GM12878 (cell line): Measurements from ENCODE around the gene ACVR1B. TPM values are rescaled to one million over a fixed set of nuclear protein-coding genes. Genes with fewer than 3 reads are reported as not detected.

Experiments
- ATAC-seq: fragments of 200-7000 bp; cut with Tn5 transposase; 3 replicates; pipeline ENCODE4 v1.9.1; 2020; ENCODE audit warnings: mild to moderate bottlenecking, moderate library complexity
- BruUV-seq: library from RNA; stranded (reverse); fragments of 400-500 nt; replicated peaks from 2 replicates; lab custom pipeline; 2021; lab: Mats Ljungman, UMichigan
- CTCF ChIA-PET: fragments of 300-600 bp; sonication (Branson Sonifier 250); formaldehyde crosslinking; extraction: SDS; loops from one replicate; lab custom pipeline; 2021; ENCODE audit warnings: inconsistent platforms; lab: Yijun Ruan, JAX
- POLR2A ChIA-PET: fragments of 350-600 bp; formaldehyde crosslinking; extraction: SDS; loops from one replicate; lab custom pipeline; 2021; ENCODE audit warnings: inconsistent platforms; lab: Charles Lee
- RAD21 ChIA-PET: fragments of 300-600 bp; sonication (Branson Sonifier 250); formaldehyde crosslinking; loops from one replicate; lab custom pipeline; 2023; ENCODE audit warnings: antibody characterized with exemption; ENCODE audit not compliant: unreplicated experiment; lab: Charles Lee
- SMC1A ChIA-PET: fragments of 300-600 bp; sonication (Branson Sonifier 250); formaldehyde crosslinking; loops from one replicate; lab custom pipeline; 2023; ENCODE audit not compliant: unreplicated experiment, uncharacterized antibody; lab: Charles Lee
- DNase-seq: peaks from one replicate; pipeline ENCODE4 v3.0.0-alpha.2; 2011; ENCODE audit warnings: low read depth, low spot score
- FAIRE-seq: peaks from 3 replicates; lab custom pipeline; 2011; peaks lifted over from hg19 to GRCh38; lab: Jason Lieb, UNC
- H2AFZ ChIP-seq: 2 replicates; pipeline ENCODE4 v1.6.0; 2011; ENCODE audit warnings: low read depth, low read length, control low read depth; ENCODE audit not compliant: control insufficient read depth
- H3K27ac ChIP-seq: 2 replicates; pipeline ENCODE4 v1.5.1; 2011; ENCODE audit warnings: control low read depth; ENCODE audit not compliant: control insufficient read depth, insufficient read depth
- H3K27me3 ChIP-seq, 2 experiments: replicated peaks in 1 of 2; 2 replicates each; pipeline versions ENCODE4 v1.6.0 to v1.6.1; 2011; ENCODE audit warnings: low read length in 1 of 2; ENCODE audit not compliant: control insufficient read depth in 2 of 2, insufficient read depth in 2 of 2
- H3K36me3 ChIP-seq, 2 experiments: 2 replicates each; pipeline ENCODE4 v1.5.1; 2011; ENCODE audit warnings: low read length in 1 of 2; ENCODE audit not compliant: control insufficient read depth in 2 of 2, insufficient read depth in 2 of 2
- H3K4me1 ChIP-seq: 2 replicates; pipeline ENCODE4 v1.6.1; 2011; ENCODE audit warnings: mild to moderate bottlenecking, low read length, moderate library complexity, mixed read lengths; ENCODE audit not compliant: control insufficient read depth, insufficient read depth
- H3K4me2 ChIP-seq: 2 replicates; pipeline ENCODE4 v1.6.0; 2011; ENCODE audit warnings: control low read depth; ENCODE audit not compliant: control insufficient read depth, insufficient read depth
- H3K4me3 ChIP-seq: fragments of 200-600 bp; sonication (generic); 2 replicates; pipeline ENCODE4 v1.5.1; 2016
- H3K79me2 ChIP-seq: 2 replicates; pipeline ENCODE4 v1.6.0; 2011; ENCODE audit warnings: low read length; ENCODE audit not compliant: control insufficient read depth, insufficient read depth
- H3K9ac ChIP-seq: 2 replicates; pipeline ENCODE4 v1.8.0; 2011; ENCODE audit warnings: low read length, control low read depth, mixed read lengths; ENCODE audit not compliant: control insufficient read depth, insufficient read depth
- H3K9me3 ChIP-seq: replicated peaks from 3 replicates; pipeline ENCODE4 v1.5.1; 2011; ENCODE audit warnings: mild to moderate bottlenecking, low read length; ENCODE audit not compliant: control insufficient read depth, insufficient read depth
- H4K20me1 ChIP-seq: 2 replicates; pipeline ENCODE4 v1.6.0; 2011; ENCODE audit not compliant: control insufficient read depth, insufficient read depth
- CUX1 ChIP-seq: IDR thresholded peaks from 2 replicates; pipeline ENCODE4 v1.6.1; 2012; ENCODE audit warnings: improper control_type of control experiment, low read depth, low read length; ENCODE audit not compliant: insufficient replicate concordance
- PAX5 ChIP-seq: IDR thresholded peaks from 2 replicates; pipeline ENCODE4 v1.6.1; 2011; ENCODE audit warnings: low read depth, low read length, borderline replicate concordance
- RCOR1 ChIP-seq: conservative IDR thresholded peaks from 2 replicates; pipeline ENCODE4 v1.6.1; 2012; ENCODE audit warnings: low read depth, low read length, improper control_type of control experiment
- SIN3A ChIP-seq: IDR thresholded peaks from 2 replicates; pipeline ENCODE4 v1.6.1; 2012; ENCODE audit warnings: low read depth, low read length, improper control_type of control experiment
- SMC3 ChIP-seq: IDR thresholded peaks from 2 replicates; pipeline ENCODE4 v1.6.1; 2011; ENCODE audit warnings: low read length, improper control_type of control experiment, borderline replicate concordance
- YBX1 ChIP-seq: fragments of 450-650 bp; IDR thresholded peaks from 2 replicates; pipeline ENCODE4 v1.6.1; 2016; ENCODE audit warnings: antibody characterized with exemption
- ZZZ3 ChIP-seq: IDR thresholded peaks from 2 replicates; pipeline ENCODE4 v1.6.1; 2011; ENCODE audit warnings: low read depth; ENCODE audit not compliant: control insufficient read depth, insufficient read length
- WGBS: methylation state at CpG from one replicate; pipeline ENCODE4 v1.1.6; 2016; ENCODE audit warnings: low lambda C conversion rate; ENCODE audit not compliant: insufficient replicate concordance, insufficient coverage; ENCODE audit errors: missing lambda C conversion rate; 5-methylcytosine and 5-hydroxymethylcytosine counted together
- in situ Hi-C: fragments of 300-500 bp; cut with MboI; formaldehyde crosslinking; loops from 9 replicates; pipeline ENCODE4 v1.14.3; 2018; ENCODE audit warnings: mixed read lengths
- intact Hi-C: fragments of 100-400 bp; cut with micrococcal nuclease; formaldehyde crosslinking; loops from one replicate; pipeline ENCODE4 v1.14.2; 2022; ENCODE audit not compliant: unreplicated experiment
- polyA plus RNA-seq, 11 experiments: library from polyadenylated mRNA; depleted of rRNA in 4 of 11; unstranded in 6 of 11; stranded (reverse) in 5 of 11; fragments of >200 nt; fragmentation: Nextera tagmentation in 4 of 11; fragmentation: Illumina TruSeq in 1 of 11; extraction: Ambion mirVana in 4 of 11; extraction: Trizol in 1 of 11; gene quantifications; 1 replicate in 1 of 11; 2 replicates in 10 of 11; pipeline versions ENCODE4 v1.2.1 to v1.2.3, GENCODE V29; 2011 to 2016; ENCODE audit warnings: inconsistent platforms in 2 of 11, missing spikeins in 2 of 11, low read depth in 1 of 11
- total RNA-seq, 4 experiments: library from RNA; depleted of rRNA in 3 of 4; stranded (reverse); fragments of >200 nt in 3 of 4; fragmentation: Illumina TruSeq in 1 of 4; extraction: Trizol in 1 of 4; gene quantifications; 2 replicates each; pipeline versions ENCODE4 v1.2.1 to v1.2.3, GENCODE V29; 2013 to 2021

Gene ACVR1B
- total and polyA plus RNA-seq, 10 of the 15 experiments (the other 5 are each of a cell fraction or from before 2014, with no cell fraction given), result 0.02 to 0.69 (median 0.16) TPM; not detected in 2

- Histone ChIP-seq H3K4me3 (no peak overlapping the region), H3K79me2 (no peaks in the 10 kb centered on the region), H2AFZ (no peak overlapping the region), H3K9me3 (no peaks in the 10 kb centered on the region), H3K9ac (no peak overlapping the region), H3K4me1 (peaks cover 14% of the 10 kb centered on the region), H3K36me3 (no peaks in the 10 kb centered on the region), H4K20me1 (no peaks in the 10 kb centered on the region), H3K4me2 (no peak overlapping the region)
- DNase-seq (no peak), FAIRE-seq (no peak), ATAC-seq (no peak)
- WGBS, result 31% methylated on average over 6 of the region's 6 CpGs
- in situ Hi-C loops, result no loop called here
- BruUV-seq, result no TSS peak
- ChIA-PET SMC1A (interaction anchor here (0.9 kb wide), 1 partner anchor 12 kb away, joined by 3 read pairs; no protein-coding TSS in a partner anchor), CTCF (no interaction called here), POLR2A (no interaction called here)
- no peak for TF ChIP-seq PAX5
- TF ChIP-seq RCOR1, result no peak
- no peak for TF ChIP-seq SIN3A
- TF ChIP-seq CUX1, result no peak
- no peak for TF ChIP-seq SMC3
- no peak for TF ChIP-seq YBX1
- no peak for TF ChIP-seq ZZZ3
- TF ChIP-seq, all 136 proteins: peak for 0
- Histone ChIP-seq H3K27me3 (peaks cover 12 to 14% of the 10 kb centered on the region in 2 experiments), H3K27ac (no peak overlapping the region)
- RAD21 ChIA-PET, result no interaction called here
- intact Hi-C loops, result no loop called here
Observed at GRCh38 chr12:51910168-51910567, 41.3 kb upstream of the ACVR1B start.
